ENCODE measurements around the gene MATN3.

Gene MATN3

DNA sequence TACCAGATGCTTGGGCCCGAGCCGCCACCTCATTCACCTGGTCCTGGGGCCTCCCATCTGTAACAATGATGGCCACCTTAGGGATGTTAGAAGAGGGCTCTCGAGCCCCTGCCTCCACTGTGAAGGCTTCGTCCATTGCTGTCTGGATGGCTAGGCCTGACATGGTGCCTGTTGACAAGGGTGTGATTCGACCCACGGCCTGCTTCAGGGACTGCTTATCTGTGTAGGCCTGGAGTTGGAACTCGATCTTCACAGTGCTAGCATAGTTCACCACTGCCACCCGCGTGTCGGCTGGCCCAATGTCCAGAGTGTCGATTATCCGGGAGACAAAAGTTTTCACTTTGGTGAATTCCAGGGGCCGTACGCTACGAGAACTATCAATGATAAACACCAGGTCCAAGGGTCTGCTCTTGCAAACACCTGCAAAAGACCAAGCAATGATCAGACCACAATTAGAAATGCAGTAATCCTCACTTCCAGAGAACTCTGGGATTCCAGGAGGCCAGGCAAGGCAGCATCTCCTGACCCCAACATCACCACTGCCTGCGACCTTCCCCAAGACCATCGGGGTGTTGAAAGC lies 6.5 kb downstream of the MATN3 start:
- TF ChIP-seq, protein P1, sequence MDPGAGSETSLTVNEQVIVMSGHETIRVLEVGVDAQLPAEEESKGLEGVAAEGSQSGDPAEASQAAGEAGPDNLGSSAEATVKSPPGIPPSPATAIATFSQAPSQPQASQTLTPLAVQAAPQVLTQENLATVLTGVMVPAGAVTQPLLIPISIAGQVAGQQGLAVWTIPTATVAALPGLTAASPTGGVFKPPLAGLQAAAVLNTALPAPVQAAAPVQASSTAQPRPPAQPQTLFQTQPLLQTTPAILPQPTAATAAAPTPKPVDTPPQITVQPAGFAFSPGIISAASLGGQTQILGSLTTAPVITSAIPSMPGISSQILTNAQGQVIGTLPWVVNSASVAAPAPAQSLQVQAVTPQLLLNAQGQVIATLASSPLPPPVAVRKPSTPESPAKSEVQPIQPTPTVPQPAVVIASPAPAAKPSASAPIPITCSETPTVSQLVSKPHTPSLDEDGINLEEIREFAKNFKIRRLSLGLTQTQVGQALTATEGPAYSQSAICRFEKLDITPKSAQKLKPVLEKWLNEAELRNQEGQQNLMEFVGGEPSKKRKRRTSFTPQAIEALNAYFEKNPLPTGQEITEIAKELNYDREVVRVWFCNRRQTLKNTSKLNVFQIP (CRISPR knock-in tag; IDR thresholded peaks at IDR 0.05; ENCODE audit: borderline replicate concordance, low read depth), result no peak
- TF ChIP-seq BACH2 (CRISPR knock-in tag; IDR thresholded peaks at IDR 0.05; ENCODE audit: borderline replicate concordance) (no peak), RARB (CRISPR knock-in tag; IDR thresholded peaks at IDR 0.05) (no peak), ZNF565 (CRISPR knock-in tag; conservative IDR thresholded peaks at IDR 0.05; ENCODE audit: low read depth) (no peak), GLIS3 (CRISPR knock-in tag; IDR thresholded peaks at IDR 0.05) (no peak), ZNF8 (CRISPR knock-in tag; IDR thresholded peaks at IDR 0.05) (no peak), ZFP30 (CRISPR knock-in tag; IDR thresholded peaks at IDR 0.05) (no peak), CSDC2 (CRISPR knock-in tag; IDR thresholded peaks at IDR 0.05) (no peak), OSR1 (CRISPR knock-in tag; IDR thresholded peaks at IDR 0.05) (no peak), TOX (CRISPR knock-in tag; IDR thresholded peaks at IDR 0.05; ENCODE audit: borderline replicate concordance) (no peak), ZC3H10 (CRISPR knock-in tag; IDR thresholded peaks at IDR 0.05) (no peak), ZNF70 (CRISPR knock-in tag; IDR thresholded peaks at IDR 0.05) (no peak), ZFP3 (CRISPR knock-in tag; IDR thresholded peaks at IDR 0.05) (no peak)
- TF ChIP-seq, protein P2, sequence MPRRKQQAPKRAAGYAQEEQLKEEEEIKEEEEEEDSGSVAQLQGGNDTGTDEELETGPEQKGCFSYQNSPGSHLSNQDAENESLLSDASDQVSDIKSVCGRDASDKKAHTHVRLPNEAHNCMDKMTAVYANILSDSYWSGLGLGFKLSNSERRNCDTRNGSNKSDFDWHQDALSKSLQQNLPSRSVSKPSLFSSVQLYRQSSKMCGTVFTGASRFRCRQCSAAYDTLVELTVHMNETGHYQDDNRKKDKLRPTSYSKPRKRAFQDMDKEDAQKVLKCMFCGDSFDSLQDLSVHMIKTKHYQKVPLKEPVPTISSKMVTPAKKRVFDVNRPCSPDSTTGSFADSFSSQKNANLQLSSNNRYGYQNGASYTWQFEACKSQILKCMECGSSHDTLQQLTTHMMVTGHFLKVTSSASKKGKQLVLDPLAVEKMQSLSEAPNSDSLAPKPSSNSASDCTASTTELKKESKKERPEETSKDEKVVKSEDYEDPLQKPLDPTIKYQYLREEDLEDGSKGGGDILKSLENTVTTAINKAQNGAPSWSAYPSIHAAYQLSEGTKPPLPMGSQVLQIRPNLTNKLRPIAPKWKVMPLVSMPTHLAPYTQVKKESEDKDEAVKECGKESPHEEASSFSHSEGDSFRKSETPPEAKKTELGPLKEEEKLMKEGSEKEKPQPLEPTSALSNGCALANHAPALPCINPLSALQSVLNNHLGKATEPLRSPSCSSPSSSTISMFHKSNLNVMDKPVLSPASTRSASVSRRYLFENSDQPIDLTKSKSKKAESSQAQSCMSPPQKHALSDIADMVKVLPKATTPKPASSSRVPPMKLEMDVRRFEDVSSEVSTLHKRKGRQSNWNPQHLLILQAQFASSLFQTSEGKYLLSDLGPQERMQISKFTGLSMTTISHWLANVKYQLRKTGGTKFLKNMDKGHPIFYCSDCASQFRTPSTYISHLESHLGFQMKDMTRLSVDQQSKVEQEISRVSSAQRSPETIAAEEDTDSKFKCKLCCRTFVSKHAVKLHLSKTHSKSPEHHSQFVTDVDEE (CRISPR knock-in tag; IDR thresholded peaks at IDR 0.05), result no peak
- TF ChIP-seq, protein P3, sequence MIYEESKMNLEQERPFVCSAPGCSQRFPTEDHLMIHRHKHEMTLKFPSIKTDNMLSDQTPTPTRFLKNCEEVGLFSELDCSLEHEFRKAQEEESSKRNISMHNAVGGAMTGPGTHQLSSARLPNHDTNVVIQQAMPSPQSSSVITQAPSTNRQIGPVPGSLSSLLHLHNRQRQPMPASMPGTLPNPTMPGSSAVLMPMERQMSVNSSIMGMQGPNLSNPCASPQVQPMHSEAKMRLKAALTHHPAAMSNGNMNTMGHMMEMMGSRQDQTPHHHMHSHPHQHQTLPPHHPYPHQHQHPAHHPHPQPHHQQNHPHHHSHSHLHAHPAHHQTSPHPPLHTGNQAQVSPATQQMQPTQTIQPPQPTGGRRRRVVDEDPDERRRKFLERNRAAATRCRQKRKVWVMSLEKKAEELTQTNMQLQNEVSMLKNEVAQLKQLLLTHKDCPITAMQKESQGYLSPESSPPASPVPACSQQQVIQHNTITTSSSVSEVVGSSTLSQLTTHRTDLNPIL (CRISPR knock-in tag; IDR thresholded peaks at IDR 0.05; ENCODE audit: low read depth), result no peak
- TF ChIP-seq, protein P4, sequence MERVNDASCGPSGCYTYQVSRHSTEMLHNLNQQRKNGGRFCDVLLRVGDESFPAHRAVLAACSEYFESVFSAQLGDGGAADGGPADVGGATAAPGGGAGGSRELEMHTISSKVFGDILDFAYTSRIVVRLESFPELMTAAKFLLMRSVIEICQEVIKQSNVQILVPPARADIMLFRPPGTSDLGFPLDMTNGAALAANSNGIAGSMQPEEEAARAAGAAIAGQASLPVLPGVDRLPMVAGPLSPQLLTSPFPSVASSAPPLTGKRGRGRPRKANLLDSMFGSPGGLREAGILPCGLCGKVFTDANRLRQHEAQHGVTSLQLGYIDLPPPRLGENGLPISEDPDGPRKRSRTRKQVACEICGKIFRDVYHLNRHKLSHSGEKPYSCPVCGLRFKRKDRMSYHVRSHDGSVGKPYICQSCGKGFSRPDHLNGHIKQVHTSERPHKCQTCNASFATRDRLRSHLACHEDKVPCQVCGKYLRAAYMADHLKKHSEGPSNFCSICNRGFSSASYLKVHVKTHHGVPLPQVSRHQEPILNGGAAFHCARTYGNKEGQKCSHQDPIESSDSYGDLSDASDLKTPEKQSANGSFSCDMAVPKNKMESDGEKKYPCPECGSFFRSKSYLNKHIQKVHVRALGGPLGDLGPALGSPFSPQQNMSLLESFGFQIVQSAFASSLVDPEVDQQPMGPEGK (CRISPR knock-in tag; IDR thresholded peaks at IDR 0.05; ENCODE audit: borderline replicate concordance), result no peak
- no peak for ATAC-seq

DNA sequence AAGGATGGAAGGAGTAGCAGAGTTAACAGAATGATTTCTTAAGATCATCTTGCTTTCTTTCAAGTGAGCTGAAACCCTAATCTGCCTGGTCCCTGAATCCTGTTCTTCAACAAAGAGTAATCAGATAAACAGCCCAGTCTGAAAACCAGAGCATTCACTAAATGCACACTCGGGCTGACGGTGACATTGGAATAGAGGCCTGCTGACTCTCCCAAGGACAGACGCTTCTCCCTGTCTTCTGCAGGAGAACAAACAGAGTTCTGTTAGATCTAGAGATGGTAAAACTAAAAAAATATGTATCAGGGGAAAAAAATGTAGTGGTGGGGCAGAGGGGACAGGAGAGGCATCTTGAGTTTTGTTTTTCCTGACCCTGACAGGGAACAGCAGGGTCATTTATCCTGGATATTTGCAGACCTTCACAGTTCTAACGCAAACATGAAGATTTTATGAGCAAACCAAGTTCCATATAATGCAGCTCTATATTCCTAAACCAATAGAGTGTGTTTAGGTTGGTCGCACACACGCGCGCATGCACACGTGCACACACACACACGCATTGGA lies 7.3 kb downstream of the MATN3 start:
- TF ChIP-seq, protein P5, sequence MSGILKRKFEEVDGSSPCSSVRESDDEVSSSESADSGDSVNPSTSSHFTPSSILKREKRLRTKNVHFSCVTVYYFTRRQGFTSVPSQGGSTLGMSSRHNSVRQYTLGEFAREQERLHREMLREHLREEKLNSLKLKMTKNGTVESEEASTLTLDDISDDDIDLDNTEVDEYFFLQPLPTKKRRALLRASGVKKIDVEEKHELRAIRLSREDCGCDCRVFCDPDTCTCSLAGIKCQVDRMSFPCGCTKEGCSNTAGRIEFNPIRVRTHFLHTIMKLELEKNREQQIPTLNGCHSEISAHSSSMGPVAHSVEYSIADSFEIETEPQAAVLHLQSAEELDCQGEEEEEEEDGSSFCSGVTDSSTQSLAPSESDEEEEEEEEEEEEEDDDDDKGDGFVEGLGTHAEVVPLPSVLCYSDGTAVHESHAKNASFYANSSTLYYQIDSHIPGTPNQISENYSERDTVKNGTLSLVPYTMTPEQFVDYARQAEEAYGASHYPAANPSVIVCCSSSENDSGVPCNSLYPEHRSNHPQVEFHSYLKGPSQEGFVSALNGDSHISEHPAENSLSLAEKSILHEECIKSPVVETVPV (CRISPR knock-in tag; IDR thresholded peaks at IDR 0.05), result no peak
- TF ChIP-seq, protein P2 (CRISPR knock-in tag; IDR thresholded peaks at IDR 0.05), result 0 out of 2 replicates have a peak, but pooled peaks have one; percentile 36
- TF ChIP-seq CSDC2 (CRISPR knock-in tag; IDR thresholded peaks at IDR 0.05), result no peak
- no peak for ATAC-seq

Measured in SK-N-SH treated with all-trans-retinoic acid at 6 μM for 48 hours (cell line).